ENCODE results near the gene C19orf47. TPM values are rescaled to one million over a fixed set of nuclear protein-coding genes. Genes with fewer than 3 reads are reported as not detected.

The C19orf47 gene
- 10 to 100 TPM; 11.2 to 14.7 TPM for total RNA-seq
- long read RNA-seq, partial matches to known transcripts: 0 of 2 reads
- long read RNA-seq, other reads (novel, unspliced or antisense): 2 of 2 reads

GRCh38 chr19:40348125-40348913 lies at the start of gene C19orf47, which contains the start of gene PLD3:
Gene C19orf47, minus strand, starts transcription at chr19:40348397. Its CDS starts 6,540 bp downstream, at chr19:40341857.
Gene PLD3, plus strand, starts transcription at chr19:40348695. Its CDS starts 17,789 bp downstream, at chr19:40366484.
- DNase-seq (peak; percentile 99 to 100), ATAC-seq (peak; percentile 97)
- intact Hi-C loops (cut with DNase I, micrococcal nuclease): no loop called here

- ATAC-seq (no peak), DNase-seq (no peak)
- intact Hi-C loops (cut with DNase I, micrococcal nuclease): no loop called here
Observed at GRCh38 chr19:40397568-40397906, 49.3 kb upstream of the C19orf47 start.

- ATAC-seq (no peak), DNase-seq (no peak)
- intact Hi-C loops (cut with DNase I, micrococcal nuclease): no loop called here
Observed at GRCh38 chr19:40396886-40397567, 48.8 kb upstream of the C19orf47 start.

- ATAC-seq: no peak
- intact Hi-C loops (cut with DNase I, micrococcal nuclease): no loop called here
- no peak for DNase-seq
Observed at GRCh38 chr19:40395956-40396355, 47.8 kb upstream of the C19orf47 start.

- DNase-seq (no peak), ATAC-seq (no peak)
- intact Hi-C loops (cut with DNase I, micrococcal nuclease): no loop called here
Observed at GRCh38 chr19:40394816-40395210, 46.6 kb upstream of the C19orf47 start.

GRCh38 chr19:40393894-40394815 lies 46.0 kb upstream of the C19orf47 start:
- no peak for ATAC-seq
- intact Hi-C loops (cut with DNase I, micrococcal nuclease): no loop called here
- no peak for DNase-seq

- peak; percentile 88 for ATAC-seq
- intact Hi-C loops (cut with DNase I, micrococcal nuclease): no loop called here
- peak in 1 of 2 donors; percentile 42 for DNase-seq
Observed at GRCh38 chr19:40392894-40393517, 44.8 kb upstream of the C19orf47 start.

- ATAC-seq (no peak), DNase-seq (no peak)
- intact Hi-C loops (cut with DNase I, micrococcal nuclease): no loop called here
Observed at GRCh38 chr19:40392123-40392522, 43.9 kb upstream of the C19orf47 start.

GRCh38 chr19:40390084-40390742 lies 42.0 kb upstream of the C19orf47 start, which contains the start of gene HIPK4:
Gene HIPK4, minus strand, starts transcription at chr19:40390181. Its CDS starts 279 bp downstream, at chr19:40389902.
- DNase-seq (no peak), ATAC-seq (no peak)
- intact Hi-C loops (cut with DNase I, micrococcal nuclease): no loop called here

GRCh38 chr19:40389404-40390083 lies 41.3 kb upstream of the C19orf47 start:
- no peak for ATAC-seq
- DNase-seq: no peak
- intact Hi-C loops (cut with DNase I, micrococcal nuclease): no loop called here

GRCh38 chr19:40388481-40388880 lies 40.3 kb upstream of the C19orf47 start:
- ATAC-seq: no peak
- no peak for DNase-seq
- intact Hi-C loops (cut with DNase I, micrococcal nuclease): no loop called here

GRCh38 chr19:40387155-40387554 lies 39.0 kb upstream of the C19orf47 start:
- ATAC-seq (no peak), DNase-seq (no peak)
- intact Hi-C loops (cut with DNase I, micrococcal nuclease): no loop called here

- no peak for ATAC-seq
- DNase-seq: no peak
- intact Hi-C loops (cut with DNase I, micrococcal nuclease): no loop called here
Observed at GRCh38 chr19:40383668-40384248, 35.6 kb upstream of the C19orf47 start.

- ATAC-seq (no peak), DNase-seq (no peak)
- intact Hi-C loops (cut with DNase I, micrococcal nuclease): no loop called here
Observed at GRCh38 chr19:40381321-40381720, 33.1 kb upstream of the C19orf47 start.

GRCh38 chr19:40380199-40381037 lies 32.2 kb upstream of the C19orf47 start:
- DNase-seq: no peak
- intact Hi-C loops (cut with DNase I, micrococcal nuclease): no loop called here
- no peak for ATAC-seq

- no peak for DNase-seq
- ATAC-seq: no peak
- intact Hi-C loops (cut with DNase I, micrococcal nuclease): no loop called here
Observed at GRCh38 chr19:40379446-40380198, 31.4 kb upstream of the C19orf47 start.

All from left colon (tissue), 2 donors.